HG02840 (cell line): Measurements from ENCODE around the gene DCDC2.
"Not testable (repeated sequence)": the region's sequence is repeated elsewhere in the genome, so short reads cannot be mapped to it uniquely, and the experiment has no call there.

ENCODE experiments used
- ATAC-seq: cut with Tn5 transposase; IDR thresholded peaks from one replicate; pipeline ENCODE4 v1.9.1; 2021; ENCODE audit warnings: mild to moderate bottlenecking, moderate library complexity, moderate number of reproducible peaks; ENCODE audit not compliant: unreplicated experiment, low FRiP score

Gene DCDC2

GRCh38 chr6:24381476-24382219 lies 23.8 kb upstream of the DCDC2 start:
- ATAC-seq: no peak

- ATAC-seq: no peak
These were observed 20.7 kb upstream of the DCDC2 start for GRCh38 chr6:24378473-24379097.

GRCh38 chr6:24376871-24377270 lies 19.0 kb upstream of the DCDC2 start:
- no peak for ATAC-seq

- ATAC-seq: no peak
These were observed 16.8 kb upstream of the DCDC2 start for GRCh38 chr6:24374612-24375011.

- not testable (repeated sequence) for ATAC-seq
These were observed 7.3 kb upstream of the DCDC2 start for GRCh38 chr6:24365103-24365633.

- not testable (repeated sequence) for ATAC-seq
These were observed 4.5 kb upstream of the DCDC2 start for GRCh38 chr6:24362363-24362762.

GRCh38 chr6:24359640-24360454 lies 2.0 kb upstream of the DCDC2 start:
- ATAC-seq: peak; percentile 78

GRCh38 chr6:24358219-24358821 lies 461 bp upstream of the DCDC2 start:
- ATAC-seq: no peak

- no peak for ATAC-seq
These were observed 1.4 kb downstream of the DCDC2 start for GRCh38 chr6:24356310-24356973.

GRCh38 chr6:24355393-24355792 lies 2.5 kb downstream of the DCDC2 start:
- ATAC-seq: no peak

GRCh38 chr6:24353861-24354260 lies 4.0 kb downstream of the DCDC2 start:
- no peak for ATAC-seq

GRCh38 chr6:24352434-24352833 lies 5.4 kb downstream of the DCDC2 start:
- no peak for ATAC-seq

GRCh38 chr6:24344976-24345375 lies 12.9 kb downstream of the DCDC2 start:
- ATAC-seq: no peak

GRCh38 chr6:24340998-24341938 lies 16.6 kb downstream of the DCDC2 start:
- no peak for ATAC-seq

- ATAC-seq: no peak
These were observed 17.9 kb downstream of the DCDC2 start for GRCh38 chr6:24339932-24340331.

GRCh38 chr6:24334285-24334684 lies 23.6 kb downstream of the DCDC2 start:
- no peak for ATAC-seq

- ATAC-seq: no peak
These were observed 25.5 kb downstream of the DCDC2 start for GRCh38 chr6:24332317-24332716.

- no peak for ATAC-seq
These were observed 27.6 kb downstream of the DCDC2 start for GRCh38 chr6:24330137-24330732.

- no peak for ATAC-seq
These were observed 28.4 kb downstream of the DCDC2 start for GRCh38 chr6:24329451-24329850.
